ENCODE measurements around the gene AP3S1. TPM values are rescaled to one million over a fixed set of nuclear protein-coding genes. Genes with fewer than 3 reads are reported as not detected.

The AP3S1 gene
- total RNA-seq, 2 donors from 2014 or later, result 47.8 to 87.9 TPM

DNA sequence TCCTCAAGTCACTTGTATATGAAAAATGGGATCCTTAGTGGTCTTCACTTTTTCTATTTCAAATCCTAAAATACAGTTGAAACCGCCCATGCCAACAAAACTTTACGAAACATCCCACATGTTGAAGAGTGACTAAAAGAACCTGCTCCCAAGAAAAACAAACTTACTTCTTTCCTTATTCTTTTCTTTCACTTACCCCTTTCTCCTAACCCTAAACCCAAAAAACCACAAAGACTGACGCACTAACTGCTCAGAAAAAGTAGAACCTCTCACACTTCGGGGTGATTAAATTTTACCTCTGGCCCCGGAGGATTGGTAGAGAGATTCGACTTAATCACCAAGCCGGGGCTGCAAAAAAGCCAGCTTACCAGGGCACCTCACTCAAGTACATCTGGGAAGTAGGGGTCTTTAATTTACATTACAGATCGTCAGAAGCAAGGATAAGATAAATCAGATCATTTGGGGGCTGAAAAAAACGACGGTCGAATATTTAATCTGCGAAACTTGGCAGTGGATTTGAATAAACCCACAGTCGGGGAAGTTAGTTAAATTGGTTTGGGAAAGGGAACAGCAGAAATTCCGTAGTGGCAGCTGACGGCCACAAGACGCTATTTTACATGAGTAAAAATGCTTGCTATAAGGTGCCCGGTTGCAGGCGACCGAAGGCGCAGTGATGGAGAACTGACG is 26.6 kb upstream of the AP3S1 start:
- Histone ChIP-seq H3K4me3 (no peak overlapping the region), H3K4me1 (peaks cover 25% of the 10 kb centered on the region), H3K27ac (no peak overlapping the region), H3K27me3 (peaks cover 0 to 7% of the 10 kb centered on the region in 2 donors), H3K36me3 (replicated peaks in 1 of 2; ENCODE audit: insufficient read depth in 1 of 2, low read depth in 2 of 2) (no peaks in the 10 kb centered on the region), H3K9me3 (no peaks in the 10 kb centered on the region)
- 16 to 20% methylated on average over 21 of the region's 21 CpGs for WGBS, 2 donors
- ATAC-seq (peak; percentile 11), DNase-seq (no peak)
- TF ChIP-seq POLR2A (IDR thresholded peaks at IDR 0.05), result no peak
- no peak for TF ChIP-seq CTCF (IDR thresholded peaks at IDR 0.05)
- intact Hi-C loops (cut with DNase I), result no loop called here

- intact Hi-C loops (cut with DNase I), result no loop called here
- peak overlapping the region; percentile 22 to 24 for H3K4me3 ChIP-seq
- no peaks in the 10 kb centered on the region for H3K36me3 ChIP-seq (replicated peaks in 1 of 2; ENCODE audit: insufficient read depth in 1 of 2, low read depth in 2 of 2)
- peak; percentile 45 for ATAC-seq
- no peaks in the 10 kb centered on the region for H3K9me3 ChIP-seq
- peak overlapping the region in 3 of 4 donors; percentile 64 to 83 (median 79) for H3K27ac ChIP-seq
- peaks cover 0 to 7% of the 10 kb centered on the region in 2 donors for H3K27me3 ChIP-seq
- peak in 1 of 4 donors; percentile 11 for DNase-seq
- 0 to 3% methylated on average over 2 to 48 of the region's 48 CpGs for WGBS, 2 donors
- no peak for TF ChIP-seq POLR2A (IDR thresholded peaks at IDR 0.05)
- TF ChIP-seq CTCF (IDR thresholded peaks at IDR 0.05), result no peak
- H3K4me1 ChIP-seq, result peaks cover 25% of the 10 kb centered on the region
Measured at GRCh38 chr5:115815693-115816225, 26.0 kb upstream of the AP3S1 start.

- Histone ChIP-seq H3K9me3 (no peaks in the 10 kb centered on the region), H3K4me1 (peaks cover 25% of the 10 kb centered on the region), H3K27me3 (peaks cover 0 to 7% of the 10 kb centered on the region in 2 donors), H3K27ac (peak within 1 kb of the TSS; percentile 6 to 83 (median 72)), H3K36me3 (replicated peaks in 1 of 2; ENCODE audit: insufficient read depth in 1 of 2, low read depth in 2 of 2) (no peaks in the 10 kb centered on the region), H3K4me3 (peak within 1 kb of the TSS; percentile 22 to 24)
- intact Hi-C loops (cut with DNase I), result no loop called here
- 6 to 7% methylated on average over 20 to 68 of the region's 69 CpGs for WGBS, 2 donors
- peak; percentile 70 for ATAC-seq
- TF ChIP-seq POLR2A (IDR thresholded peaks at IDR 0.05) (peak; percentile 44 to 79 (median 70)), CTCF (IDR thresholded peaks at IDR 0.05) (no peak)
- peak; percentile 37 to 50 (median 43) for DNase-seq
Measured at GRCh38 chr5:115816226-115817081, 25.3 kb upstream of the AP3S1 start, which contains the start of gene CDO1. TSS of gene CDO1 (minus strand) at chr5:115816659. CDS start at chr5:115816397, 262 bp downstream.

DNA sequence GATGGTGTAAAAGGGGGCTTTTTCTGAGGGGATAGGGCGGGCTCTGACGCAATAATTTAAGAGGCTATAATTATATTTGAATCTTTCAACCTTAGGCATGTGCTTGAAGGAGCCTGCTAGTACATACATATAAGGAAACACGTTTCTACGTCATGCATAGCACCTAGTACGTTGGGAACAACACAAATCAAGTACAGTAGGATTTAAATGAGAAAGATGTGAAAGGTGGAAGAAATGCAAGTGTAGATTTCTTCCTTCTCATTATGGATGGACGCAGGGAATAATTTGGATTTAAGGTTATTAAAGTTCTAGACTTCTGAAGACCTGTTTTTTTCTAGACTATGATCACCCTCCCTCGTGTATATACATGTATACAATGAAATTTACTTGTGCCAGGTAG is 24.3 kb upstream of the AP3S1 start:
- ATAC-seq, result no peak
- peaks cover 0 to 7% of the 10 kb centered on the region in 2 donors for H3K27me3 ChIP-seq

More for the DNA sequence above, 24.3 kb upstream of the AP3S1 start:
- TF ChIP-seq POLR2A (IDR thresholded peaks at IDR 0.05), result no peak
- no peak for TF ChIP-seq CTCF (IDR thresholded peaks at IDR 0.05)
- WGBS, 2 donors, result 75 to 76% methylated on average over 7 of the region's 7 CpGs
- Histone ChIP-seq H3K4me1 (peaks cover 25% of the 10 kb centered on the region), H3K9me3 (no peaks in the 10 kb centered on the region), H3K27ac (no peak overlapping the region), H3K36me3 (replicated peaks in 1 of 2; ENCODE audit: insufficient read depth in 1 of 2, low read depth in 2 of 2) (no peaks in the 10 kb centered on the region), H3K4me3 (no peak overlapping the region)
- DNase-seq, result no peak
- intact Hi-C loops (cut with DNase I), result no loop called here
